NK-92 (cell line): ENCODE data around the gene VPS26B.
"Not testable (repeated sequence)": the region's sequence is repeated elsewhere in the genome, so short reads cannot be mapped to it uniquely, and the experiment has no call there.

Source experiments
- DNase-seq: peaks from one replicate; lab custom pipeline; 2025; ENCODE audit not compliant: unreplicated experiment; lab: John Stamatoyannopoulos, UW

Gene VPS26B

DNA sequence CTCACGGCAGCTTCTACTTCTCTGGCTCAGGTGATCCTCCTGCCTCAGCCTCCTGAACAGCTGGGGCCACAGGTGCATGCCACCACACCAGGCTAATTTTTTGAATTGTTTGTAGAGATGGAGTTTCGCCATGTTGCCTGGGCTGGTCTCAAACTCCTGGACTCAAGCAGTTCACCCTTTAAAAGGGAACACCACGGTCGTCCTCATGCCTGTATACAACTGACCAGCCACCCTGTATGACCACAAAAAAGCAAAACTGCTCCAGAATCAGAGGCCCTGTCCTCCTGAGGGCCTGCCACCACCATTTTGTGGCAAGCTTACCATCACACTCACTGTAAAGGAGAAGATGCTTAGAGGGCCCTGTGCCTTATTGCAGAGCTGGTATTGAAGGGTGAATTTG, 53.9 kb downstream of the VPS26B start:
- DNase-seq, result no peak

DNA sequence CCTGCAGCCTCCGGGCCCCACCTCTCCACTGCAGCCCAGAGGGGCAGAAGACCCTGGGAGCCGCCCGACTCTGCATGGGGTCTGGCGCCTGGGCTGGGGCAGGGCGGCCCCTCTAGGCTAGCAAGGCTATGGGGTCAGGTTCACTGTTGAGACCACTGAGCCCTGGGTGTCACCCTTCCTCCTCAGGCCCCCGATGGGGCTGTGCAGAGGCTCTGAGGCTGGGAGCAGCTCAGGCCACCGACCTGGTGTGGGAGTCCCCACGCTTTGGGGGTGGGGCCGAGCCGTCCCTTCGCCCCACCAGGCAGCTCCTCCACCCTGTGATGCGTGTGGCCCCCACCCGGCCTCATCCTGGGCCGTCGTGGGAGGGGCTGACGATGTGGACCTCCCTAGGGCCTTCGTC, 57.2 kb downstream of the VPS26B start:
- not testable (repeated sequence) for DNase-seq

DNA sequence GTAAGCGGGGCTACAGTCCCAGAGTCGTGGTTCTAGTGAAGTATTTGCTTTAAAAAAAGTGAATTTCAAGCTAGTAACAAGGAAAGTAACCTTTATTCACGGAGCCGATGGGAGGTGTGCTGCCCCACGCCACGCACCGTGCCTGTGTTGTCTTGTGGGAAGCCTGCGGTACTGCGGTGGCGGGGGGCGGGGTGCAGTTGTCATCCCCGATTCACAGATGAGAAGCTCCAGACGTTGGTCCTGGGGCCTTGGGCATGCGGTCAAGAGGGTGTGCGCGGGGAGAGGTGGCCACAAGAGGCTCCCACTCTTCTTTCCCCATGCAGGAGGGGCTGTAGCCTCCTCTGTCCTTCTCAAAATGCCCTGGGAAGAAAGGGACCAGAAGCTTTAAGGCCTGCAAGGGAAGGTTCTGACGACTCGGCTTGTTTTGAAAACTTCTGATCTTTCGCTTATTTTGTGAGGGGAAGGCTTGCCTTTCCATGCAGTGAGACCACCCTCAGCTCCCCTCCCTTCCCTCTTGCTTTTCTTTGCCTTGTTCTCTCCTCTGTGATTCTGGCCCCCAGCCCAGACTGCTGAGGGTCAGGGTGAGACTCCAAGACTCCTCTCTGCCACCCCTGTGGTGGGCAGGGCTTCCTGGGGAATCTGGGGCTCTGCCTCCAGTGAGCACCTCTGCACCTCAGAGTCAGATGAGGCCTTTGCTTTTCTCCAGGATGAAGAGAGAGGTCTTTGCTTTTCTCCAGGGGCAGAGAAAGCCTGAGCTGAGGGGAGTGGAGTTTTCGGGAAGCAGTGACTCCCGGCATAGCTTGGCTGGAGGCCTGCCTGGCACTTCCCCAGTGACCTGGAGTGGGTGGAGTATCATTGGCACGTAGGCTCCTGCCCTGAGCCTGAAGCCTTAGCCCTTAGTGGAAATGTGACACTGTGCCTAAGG, 57.9 kb downstream of the VPS26B start:
- no peak for DNase-seq

GRCh38 chr11:134283461-134284230, 59.2 kb downstream of the VPS26B start:
- no peak for DNase-seq

DNA sequence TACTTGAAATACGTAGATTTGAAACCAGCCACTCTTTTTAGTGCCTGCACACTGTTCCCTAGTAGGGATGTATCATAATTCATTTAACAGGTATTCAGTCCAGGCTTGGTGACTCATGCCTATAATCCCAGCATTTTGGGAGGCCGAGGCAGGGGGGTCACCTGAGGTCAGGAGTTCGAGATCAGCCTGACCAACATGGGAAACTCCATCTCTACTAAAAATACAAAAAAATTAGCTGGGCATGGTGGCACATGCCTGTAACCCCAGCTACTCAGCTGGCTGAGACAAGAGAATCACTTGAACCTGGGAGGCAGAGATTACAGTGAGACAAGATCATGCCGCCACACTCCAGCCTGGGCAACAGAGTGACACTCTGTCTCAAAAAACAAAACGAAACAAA, 59.9 kb downstream of the VPS26B start:
- not testable (repeated sequence) for DNase-seq

DNA sequence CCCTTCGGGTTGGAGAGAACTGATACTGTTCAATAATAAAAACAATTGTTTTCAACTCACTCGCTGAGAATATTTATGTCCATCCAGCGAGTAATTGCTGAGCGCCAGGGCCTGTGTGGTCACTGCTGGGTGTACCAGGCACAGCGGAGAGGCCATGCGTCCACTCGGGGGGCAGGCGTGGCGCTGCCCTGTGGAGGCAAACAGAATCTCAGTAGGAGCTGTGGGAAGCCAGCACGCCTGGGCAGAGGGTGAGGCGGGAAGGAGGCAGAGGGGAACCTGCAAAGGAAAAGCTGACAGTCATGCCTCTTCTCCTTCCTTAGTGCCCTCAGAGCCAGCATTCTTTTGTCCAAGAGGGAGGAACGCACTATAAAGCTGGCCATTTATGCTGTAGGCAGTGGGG, 63.1 kb downstream of the VPS26B start:
- no peak for DNase-seq

GRCh38 chr11:134288486-134288885, 64.0 kb downstream of the VPS26B start:
- no peak for DNase-seq

DNA sequence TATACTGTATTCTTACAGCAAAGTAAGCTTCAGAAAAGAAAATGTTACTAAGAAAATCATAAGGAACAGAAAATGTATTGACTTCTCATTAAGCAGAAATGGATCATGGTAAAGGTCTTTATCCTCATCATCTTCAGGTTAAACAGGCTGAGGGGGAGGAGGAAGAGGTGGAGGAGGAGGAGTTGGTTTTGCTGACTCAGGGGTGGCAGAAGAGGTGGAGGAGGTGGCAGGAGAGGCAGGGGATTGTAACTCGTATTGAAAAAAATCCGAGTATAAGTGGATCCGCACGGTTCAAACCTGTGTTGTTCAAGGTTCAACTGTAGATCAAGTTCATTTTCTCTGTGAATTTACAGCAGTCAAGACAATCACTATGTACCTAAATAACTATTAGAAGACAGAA, 64.7 kb downstream of the VPS26B start:
- no peak for DNase-seq

- no peak for DNase-seq
Observed at GRCh38 chr11:134289789-134290188, 65.3 kb downstream of the VPS26B start.

DNA sequence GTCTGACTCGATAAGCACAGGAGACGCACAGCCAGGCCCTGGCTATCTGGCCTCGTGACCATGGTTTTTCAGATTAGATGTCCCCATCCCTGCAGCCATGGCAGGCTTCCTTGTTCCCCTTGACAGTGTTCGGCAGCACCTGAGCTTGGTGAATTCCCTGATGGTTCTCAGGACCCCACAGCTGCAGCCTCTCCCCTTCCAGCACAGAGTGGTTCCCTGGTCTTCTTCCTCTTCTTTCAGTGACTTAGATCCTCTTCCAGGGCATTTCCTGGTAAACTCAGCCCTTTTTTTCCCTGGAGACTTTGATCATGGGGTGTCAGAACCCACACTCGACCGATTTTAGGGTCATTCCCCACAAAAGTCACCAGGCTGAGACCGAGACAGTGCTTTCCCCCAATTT, 66.2 kb downstream of the VPS26B start:
- no peak for DNase-seq

DNA sequence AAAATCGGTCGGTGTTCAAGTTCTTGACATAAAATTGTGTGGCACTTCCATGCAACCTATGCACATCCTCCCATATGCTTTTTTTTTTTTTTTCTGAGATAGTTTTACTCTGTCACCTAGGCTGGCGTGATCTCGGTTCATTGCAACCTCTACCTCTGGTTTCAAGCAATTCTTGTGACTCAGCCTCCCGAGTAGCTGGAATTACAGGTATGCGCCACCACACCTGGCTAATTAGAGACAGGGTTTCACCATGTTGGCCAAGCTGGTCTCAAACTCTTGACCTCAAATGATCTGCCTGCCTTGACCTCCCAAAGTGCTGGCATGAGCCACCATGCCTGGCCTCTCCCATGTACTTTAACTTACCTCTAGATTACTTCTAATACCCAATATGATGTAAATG, 66.7 kb downstream of the VPS26B start:
- no peak for DNase-seq

GRCh38 chr11:134292661-134293060, 68.2 kb downstream of the VPS26B start:
- DNase-seq, result no peak

DNA sequence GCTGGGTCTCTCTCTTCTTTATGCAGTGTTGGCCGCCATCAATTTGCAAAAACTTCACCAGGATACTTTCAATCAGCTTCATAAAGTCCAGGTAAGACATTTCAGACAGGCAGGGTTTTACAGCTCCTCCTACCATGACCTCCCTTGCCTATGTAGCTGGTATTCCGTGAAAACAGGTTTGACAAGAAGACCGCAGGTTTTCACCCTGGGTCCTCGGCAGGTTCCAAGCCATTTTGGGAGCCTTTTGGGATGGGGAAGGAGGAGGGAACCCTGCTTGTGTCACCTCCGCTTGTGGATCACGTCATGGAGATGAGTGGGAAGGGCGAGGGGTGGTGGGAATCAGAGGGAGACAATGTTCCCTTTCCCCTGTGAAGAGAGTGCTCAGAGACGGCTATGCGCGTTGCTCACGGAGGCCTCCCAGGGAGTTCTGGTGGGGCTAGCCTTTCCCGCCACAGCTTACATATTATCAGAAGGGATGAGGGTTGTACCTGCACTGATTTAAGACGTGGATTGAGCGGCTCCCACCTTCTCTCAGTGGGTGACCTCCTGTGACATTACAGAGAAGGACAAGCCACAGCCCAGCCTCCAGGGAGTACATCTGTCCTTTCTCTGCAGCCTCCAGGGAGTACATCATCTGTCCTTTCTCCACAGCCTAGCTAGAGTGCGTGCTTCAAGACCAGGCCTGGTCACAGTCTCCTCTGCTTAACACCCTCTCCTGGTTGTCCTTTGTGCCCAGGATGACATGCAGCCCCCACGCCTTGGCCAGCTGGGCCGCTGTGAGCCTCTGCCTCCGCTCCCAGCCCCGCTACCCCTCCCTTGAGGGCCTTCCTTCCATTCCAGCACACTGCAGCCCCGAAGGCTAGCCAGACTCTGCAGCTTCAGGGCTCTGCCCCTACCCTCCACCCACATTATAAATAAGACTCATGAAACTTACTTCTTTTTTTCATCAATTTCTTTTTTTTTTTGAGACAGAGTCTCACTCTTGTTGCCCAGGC, 68.9 kb downstream of the VPS26B start:
- no peak for DNase-seq

GRCh38 chr11:134294664-134295063, 70.2 kb downstream of the VPS26B start:
- no peak for DNase-seq
